Muscle of back (tissue), 11 donors: ENCODE measurements around the gene TSGA10IP. TPM values are rescaled to one million over a fixed set of nuclear protein-coding genes. Genes with fewer than 3 reads are reported as not detected.
A peak's percentile ranks its signal among the peaks of the same experiment; 100 is the strongest.
"Not testable (repeated sequence)": the region's sequence is repeated elsewhere in the genome, so short reads cannot be mapped to it uniquely, and the experiment has no call there.

Experiments
- DNase-seq, 3 donors: peaks; one replicate each; pipeline versions ENCODE4 v3.0.0 to v3.0.0-alpha.2; 2013
- polyA plus RNA-seq, 10 donors: library from polyadenylated mRNA; unstranded; fragments of 120-200 nt; gene quantifications; one replicate each; pipeline ENCODE4 v1.2.1, GENCODE V29; 2013; ENCODE audit not compliant: insufficient read length in 10 of 10

The TSGA10IP gene
- polyA plus RNA-seq, 10 donors: 0.25 to 0.40 TPM; not detected in 8

DNA sequence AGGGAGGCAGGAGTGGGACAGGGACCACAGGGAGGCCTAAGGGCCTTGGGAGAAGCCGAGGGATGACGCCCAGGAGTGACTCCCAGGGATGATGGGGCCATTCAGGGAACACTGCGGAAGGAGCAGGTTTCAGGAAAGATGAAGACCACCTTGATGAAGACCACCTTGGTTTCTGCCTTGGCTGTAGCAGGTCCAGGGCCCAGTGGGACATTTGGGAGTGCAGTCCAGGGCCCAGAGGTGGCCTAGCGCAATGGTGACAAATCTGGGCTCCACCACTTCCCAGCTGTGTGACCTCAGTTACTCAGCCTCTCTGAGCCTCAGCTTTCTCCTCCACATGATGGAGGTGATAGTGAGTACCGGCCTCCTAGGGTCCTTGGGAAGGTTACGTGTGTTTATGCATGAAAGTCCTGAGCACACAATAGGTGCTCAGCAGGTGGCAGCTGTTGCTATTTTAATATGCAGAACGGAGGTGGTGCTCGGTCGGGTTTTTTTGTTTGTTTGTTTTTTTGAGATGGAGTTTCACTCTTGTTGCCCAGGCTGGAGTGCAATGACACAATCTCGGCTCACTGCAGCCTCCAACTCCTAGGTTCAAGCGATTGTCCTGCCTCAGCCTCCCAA, 770 bp downstream of the TSGA10IP start:
- no peak for DNase-seq

DNA sequence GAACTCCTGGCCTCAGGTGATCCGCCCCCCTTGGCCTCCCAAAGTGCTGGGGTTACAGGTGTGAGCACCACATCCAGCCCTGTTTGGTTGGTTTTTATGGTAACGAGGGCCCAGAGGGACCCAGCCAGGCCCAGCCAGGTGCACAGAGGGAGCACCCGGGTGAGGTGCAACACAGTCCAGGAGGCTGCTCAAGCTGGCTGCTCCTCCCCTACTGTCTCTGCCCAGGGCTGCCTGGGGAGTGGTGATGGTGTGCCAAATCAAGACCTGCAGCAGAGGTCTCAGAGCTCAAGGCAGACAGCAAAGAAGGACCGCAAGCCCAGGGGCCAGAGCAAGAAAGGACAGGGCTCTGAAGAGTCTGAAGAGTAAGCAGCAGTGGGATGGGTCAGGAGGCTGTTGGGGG, 1.4 kb downstream of the TSGA10IP start:
- no peak for DNase-seq

DNA sequence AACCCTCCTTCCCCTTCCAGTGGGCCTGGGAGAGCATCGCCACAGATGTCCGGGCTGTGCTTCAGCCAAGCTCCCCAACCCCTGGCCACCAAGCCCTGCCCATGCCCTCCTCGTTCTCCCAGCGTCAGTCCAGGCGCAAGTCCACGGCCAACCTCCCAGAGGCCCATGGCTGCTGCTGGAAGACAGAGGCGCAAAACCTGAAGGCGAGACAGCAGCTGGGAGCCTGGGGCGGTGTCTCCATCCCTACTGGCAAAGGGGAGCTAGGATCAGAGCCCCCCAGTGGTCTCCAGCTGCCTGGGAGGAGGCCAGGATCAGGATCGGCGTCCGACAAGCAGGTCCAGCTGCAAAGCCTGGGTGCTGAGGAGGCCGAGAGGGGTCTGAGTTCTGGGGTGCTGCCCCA, 1.9 kb downstream of the TSGA10IP start:
- peak in 1 of 3 donors; percentile 33 for DNase-seq

DNA sequence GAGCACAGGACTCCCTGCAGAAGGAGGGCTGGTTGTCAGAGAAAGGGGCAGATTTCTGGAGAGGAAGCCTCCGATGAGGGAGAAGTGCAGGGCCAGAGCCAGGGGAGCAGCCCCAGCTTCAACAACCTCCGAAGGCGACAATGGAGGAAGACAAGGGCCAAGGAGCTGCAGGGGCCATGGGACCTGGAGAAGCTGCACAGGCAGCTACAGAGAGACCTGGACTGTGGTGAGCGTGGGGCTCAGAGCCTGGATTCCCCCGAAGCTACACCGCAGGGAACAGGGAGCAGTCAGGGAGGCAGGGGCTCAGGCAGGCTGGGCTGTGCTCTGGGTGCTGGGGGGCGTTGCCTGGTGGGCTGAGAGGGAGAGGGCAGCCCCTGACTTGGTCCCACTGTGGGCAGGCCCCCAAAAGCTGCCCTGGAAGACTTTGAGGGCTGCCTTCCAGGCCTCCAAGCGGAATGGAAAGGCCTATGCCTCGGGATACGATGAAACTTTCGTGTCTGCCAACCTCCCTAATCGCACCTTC, 2.4 kb downstream of the TSGA10IP start:
- DNase-seq: no peak

DNA sequence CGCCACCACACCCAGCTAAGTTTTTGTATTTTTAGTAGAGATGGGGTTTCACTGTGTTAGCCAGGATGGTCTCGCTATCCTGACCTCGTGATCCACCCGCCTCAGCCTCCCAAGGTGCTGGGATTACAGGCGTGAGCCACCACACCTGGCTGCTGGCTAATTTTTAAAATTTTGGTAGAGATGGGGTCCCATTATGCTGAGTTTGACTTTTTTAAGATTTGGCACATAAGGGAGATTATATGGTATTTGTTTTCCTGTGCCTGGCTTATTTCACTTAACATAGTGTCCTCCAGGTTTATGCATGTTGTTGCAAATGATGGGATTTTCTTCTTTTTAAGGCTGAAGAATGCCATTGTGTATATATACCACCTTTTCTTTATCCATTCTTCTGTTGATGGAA, 5.4 kb downstream of the TSGA10IP start:
- not testable (repeated sequence) for DNase-seq

DNA sequence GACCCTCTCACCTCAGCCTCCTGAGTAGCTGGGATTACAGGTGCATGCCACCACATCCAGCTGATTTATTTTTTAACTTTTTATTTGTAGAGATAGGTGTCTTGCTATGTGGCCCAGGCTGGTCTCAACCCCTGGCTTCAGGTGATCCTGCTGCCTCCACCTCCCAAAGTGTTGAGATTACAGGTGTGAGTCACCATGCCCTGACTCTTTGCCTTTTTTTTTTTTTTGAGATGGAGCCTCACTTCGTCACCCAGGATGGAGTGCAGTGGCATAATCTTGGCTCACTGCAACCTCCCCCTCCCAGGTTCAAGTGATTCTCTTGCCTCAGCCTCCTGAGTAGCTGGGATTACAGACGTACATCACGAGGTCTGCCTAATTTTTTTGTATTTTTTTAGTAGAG, 6.4 kb downstream of the TSGA10IP start:
- DNase-seq: not testable (repeated sequence)

DNA sequence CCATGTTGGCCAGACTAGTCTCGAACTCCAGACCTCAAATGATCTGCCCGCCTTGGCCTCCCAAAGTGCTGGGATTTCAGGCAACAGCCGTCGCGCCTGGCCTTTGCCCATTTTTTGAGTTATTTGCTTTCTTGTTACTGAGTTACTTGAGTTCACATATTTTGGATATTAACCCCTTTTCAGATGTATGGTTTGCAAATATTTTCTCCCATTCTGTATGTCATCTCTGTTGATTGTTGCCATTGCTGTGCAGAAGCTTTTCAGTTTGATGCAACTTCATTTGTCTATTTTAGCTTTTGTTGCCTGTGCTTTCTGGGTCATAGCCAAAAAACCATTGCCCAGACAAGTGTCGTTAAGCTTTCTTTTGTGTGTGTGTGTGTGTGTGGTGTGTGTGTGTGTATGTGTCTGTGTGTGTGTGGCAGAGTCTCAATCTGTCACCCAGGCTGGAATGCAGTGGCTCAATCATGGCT, 6.8 kb downstream of the TSGA10IP start:
- DNase-seq: no peak

DNA sequence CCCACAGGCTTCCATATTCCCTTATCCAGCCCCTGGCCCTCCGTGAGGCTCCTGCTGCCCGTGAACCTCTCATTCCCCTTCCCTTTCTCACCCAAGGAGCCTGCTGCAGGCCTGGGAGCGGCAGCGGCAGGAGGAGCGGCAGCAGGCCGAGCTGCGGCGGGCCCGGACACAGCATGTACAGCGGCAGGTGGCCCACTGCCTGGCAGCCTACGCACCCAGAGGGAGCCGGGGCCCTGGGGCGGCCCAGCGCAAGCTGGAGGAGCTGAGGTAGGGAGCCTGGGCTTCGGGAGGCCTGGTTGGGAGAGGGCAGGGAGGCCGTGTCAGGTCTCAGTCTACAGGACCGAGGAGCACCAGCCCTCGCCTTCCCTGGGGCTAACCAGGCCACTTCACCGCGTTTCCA, 8.2 kb downstream of the TSGA10IP start:
- no peak for DNase-seq

DNA sequence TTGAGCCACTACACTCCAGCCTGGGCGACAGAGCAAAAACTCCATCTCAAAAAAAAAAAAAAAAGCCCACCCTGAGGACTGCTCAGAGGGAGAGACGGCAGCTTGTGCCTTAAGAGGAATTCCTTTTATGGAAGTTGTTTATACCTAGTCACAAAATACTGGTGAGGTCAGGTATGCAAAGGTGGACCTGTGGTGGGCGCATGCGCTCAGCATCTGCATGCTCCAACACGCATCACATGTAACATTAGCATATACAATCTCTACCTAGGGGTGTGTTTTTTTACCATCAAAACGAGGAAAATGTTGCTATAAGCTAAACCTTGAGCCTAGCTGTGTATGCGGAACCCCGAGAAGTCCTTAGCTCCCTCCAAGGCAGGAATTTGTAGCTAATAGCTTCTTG, 9.5 kb downstream of the TSGA10IP start:
- no peak for DNase-seq

DNA sequence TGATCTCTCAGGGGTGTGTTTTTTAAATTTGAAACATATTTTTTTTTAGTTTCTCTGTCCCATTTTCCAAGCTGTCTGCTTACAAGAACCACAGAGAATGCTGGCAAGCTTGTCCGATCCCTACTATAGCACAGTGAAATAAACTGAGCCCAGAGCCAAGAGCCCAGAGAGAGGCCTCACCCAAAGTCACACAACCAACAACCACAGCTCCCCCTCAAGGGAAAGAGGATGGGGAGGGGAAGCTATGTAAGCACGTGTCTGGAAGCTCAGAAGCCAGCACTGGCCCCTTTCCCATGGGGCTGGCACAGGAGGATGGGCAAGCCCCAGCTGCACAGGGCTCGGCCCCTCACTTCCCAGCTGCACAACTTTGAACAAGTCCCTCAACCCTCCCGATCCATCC, 13.0 kb downstream of the TSGA10IP start:
- no peak for DNase-seq

DNA sequence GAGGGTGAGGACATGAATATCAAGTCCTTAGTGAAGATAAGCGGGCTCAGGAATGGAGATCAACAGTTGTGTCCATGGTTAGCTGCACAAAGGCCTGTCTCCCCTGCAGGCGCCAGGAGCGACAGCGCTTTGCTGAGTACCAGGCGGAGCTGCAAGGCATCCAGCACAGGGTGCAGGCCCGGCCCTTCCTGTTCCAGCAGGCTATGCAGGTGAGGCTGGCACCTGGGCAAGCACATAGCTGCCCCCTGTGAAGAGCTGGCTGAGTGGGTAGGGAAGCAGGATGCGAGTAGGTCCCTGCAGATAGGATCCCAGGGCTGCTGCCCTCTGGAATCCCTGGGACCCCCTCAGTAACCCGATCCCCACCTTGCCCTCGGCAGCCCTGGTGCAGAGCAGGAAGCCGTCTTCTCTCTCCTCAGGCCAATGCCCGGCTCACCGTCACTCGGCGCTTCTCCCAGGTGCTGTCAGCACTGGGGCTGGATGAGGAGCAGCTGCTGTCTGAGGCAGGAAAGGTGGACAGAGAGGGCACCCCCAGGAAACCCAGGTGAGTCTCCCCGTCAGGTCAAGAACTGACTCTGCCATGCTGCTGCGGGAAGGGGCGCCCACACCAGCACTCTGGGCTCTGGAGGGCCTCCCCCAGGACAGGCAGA, 13.6 kb downstream of the TSGA10IP start:
- no peak for DNase-seq

DNA sequence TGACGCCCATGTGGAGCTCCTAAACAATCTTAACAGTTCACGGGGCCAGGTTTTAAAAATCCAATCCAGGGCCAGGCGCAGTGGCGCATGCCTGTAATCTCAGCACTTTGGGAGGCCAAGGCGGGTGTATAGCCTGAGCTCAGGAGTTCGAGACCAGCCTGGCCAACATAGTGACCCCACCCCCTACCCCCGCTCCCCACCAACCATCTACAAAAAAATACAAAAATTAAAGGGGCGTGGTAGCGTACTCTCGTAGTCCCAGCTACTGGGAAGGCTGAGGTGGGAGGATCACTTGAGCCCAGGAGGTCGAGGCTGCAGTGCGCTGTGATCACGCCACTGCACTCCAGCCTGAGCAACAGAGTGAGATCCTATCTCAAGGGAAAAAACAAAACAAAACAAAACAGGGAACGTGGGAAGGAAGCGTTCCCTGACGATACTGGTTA, 15.6 kb downstream of the TSGA10IP start:
- DNase-seq: no peak

DNA sequence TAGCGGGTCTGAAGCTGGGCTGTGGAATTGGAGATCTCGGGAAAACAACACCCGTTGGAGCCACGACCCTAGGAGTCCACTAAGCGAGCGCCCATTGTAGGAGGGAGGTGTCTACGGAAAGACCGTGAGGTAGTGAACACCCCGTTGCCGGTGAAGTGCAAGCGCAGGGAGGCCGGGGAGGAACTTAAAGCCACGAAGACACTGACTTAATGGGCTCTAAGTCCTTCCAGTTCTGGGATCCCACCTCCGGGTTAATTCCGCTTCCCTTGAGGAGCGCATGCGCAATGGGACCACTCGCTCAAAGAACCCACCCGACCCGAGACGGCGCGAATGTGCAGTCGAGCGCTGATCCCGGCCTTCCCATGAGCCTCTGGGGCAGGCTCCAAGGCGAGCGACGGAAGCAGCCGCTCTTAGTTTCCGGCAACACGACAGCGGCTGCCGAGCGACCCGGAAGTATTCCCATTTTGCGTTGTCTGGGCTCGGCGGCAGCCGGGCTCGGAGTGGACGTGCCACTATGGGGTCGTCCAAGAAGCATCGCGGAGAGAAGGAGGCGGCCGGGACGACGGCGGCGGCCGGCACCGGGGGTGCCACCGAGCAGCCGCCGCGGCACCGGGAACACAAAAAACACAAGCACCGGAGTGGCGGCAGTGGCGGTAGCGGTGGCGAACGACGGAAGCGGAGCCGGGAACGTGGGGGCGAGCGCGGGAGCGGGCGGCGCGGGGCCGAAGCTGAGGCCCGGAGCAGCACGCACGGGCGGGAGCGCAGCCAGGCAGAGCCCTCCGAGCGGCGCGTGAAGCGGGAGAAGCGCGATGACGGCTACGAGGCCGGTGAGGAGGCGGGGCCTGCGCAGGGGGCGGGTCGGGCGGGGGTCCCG, 16.2 kb downstream of the TSGA10IP start, which contains the start of gene SART1:
Gene SART1, plus strand, starts transcription at position 468 of the 874 bp plus-strand sequence. Its CDS starts 47 bp downstream, at position 515.
- peak; percentile 98 to 99 (median 99) for DNase-seq

DNA sequence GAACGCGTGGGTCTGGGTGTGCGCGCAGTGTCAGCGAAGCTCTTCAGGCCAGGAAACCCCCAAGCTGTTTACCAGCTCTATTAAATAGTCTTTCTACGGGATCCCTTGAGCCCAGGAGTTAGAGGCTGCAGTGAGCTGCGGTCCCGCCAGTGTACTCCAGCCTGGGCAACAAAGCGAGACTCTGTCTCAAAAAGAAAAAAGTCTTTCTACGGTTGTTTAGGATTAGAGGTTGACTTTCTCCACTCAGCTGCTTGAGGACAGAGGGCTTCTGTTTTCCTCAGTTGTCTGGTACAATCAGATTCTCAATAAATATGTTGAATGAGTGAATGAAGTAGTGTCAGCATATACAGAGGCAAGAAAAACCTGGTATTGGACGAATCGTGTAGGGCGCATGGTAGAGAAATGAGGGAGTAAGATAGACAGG, 16.9 kb downstream of the TSGA10IP start:
- no peak for DNase-seq

DNA sequence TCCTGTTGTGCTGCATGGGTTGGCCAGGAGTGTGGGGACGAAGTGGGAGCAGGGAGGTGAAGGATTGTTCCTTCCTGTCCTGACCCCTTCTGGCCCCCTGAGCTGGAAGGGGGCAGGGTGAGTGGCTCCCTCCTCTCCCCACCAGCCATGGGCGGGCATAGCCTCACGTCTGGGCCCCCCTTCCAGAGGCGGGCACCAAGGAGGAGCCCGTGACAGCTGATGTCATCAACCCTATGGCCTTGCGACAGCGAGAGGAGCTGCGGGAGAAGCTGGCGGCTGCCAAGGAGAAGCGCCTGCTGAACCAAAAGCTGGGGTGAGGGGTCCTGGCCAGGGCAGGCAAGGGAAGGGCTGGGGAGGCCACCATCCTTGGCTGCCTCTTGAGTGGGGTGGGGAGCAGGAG, 19.6 kb downstream of the TSGA10IP start:
- no peak for DNase-seq

DNA sequence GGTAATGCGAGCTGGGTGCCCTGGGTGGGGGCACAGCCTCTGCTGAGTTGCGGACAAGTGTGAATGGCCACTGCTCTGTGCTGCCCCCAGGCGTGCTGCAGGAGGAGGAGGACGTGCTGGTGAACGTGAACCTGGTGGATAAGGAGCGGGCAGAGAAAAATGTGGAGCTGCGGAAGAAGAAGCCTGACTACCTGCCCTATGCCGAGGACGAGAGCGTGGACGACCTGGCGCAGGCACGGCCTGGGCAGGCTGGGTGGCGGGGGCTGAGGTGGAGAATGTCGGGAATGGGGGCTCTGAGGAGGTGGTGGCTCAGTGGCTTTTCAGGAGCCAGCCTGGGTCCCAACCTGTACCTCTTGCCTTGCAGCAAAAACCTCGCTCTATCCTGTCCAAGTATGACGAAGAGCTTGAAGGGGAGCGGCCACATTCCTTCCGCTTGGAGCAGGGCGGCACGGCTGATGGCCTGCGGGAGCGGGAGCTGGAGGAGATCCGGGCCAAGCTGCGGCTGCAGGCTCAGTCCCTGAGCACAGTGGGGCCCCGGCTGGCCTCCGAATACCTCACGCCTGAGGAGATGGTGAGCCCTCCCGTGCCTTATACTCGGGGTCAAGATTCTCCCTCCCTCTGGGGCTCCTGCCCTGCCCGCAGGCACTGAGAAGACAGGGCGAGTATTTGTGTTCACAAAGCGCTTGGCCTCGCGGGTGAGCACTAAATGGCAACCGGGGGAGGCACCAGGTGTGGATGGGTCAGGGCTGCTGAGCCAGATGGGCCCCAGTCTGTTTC, 20.9 kb downstream of the TSGA10IP start:
- DNase-seq: no peak

DNA sequence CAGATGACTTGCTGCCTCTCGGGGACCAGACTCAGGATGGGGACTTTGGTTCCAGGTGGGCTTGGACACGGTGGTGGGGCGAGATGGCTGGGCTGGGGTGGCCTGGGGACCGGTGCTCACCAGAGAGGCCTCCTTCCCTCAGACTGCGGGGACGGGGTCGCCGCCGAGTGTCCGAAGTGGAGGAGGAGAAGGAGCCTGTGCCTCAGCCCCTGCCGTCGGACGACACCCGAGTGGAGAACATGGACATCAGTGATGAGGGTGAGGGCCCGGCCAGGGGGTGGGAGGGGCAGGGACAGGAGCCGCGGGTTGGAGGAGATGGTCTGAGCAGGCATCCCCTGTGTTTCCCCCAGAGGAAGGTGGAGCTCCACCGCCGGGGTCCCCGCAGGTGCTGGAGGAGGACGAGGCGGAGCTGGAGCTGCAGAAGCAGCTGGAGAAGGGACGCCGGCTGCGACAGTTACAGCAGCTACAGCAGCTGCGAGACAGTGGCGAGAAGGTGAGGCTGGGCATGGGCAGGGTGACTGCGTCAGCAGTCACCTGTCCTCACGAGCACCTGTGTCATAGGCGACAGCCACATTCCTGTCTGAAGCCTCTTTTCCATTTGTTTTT, 22.2 kb downstream of the TSGA10IP start:
- no peak for DNase-seq

DNA sequence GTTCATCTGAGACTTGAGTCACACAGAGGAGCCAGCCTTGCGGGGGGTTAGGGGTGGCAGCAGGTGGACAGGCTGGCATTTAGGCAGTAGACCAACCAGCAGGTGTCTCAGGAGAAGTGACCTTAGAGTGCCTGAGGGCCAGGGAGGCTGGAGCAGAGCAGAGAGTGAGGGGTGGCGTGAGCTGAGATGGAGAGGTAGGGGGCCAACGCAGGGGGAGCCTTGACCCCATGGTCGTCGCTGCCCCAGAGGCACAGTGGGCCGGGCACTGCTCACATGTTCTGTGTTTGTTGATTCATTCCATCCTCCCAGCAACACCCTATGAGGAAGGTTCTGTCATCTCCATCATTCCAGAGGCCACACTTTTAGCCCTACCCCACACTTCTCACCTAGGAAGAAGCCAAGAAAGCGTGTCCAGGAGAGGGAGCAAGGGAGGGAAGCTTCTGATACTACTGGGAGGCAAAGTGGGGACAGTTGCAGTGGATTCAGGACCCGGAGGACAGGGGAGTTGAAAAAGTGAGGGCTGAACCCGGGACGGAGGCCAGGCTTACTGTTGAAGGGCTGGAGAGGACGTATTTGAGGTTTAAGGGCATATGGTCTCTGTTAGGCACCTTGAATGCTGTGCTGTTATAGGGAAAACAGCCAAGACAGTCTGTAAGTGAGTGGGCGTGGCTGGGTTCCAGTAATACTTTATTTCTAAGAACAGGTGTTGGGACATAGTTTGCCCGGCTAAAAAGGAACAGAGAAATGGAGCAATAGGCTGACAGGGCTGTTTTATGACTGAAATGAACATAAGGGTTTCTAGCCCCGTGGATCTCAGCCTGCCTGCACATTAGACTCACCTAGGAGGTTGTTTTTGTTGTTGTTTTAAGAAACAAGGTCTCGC, 23.6 kb downstream of the TSGA10IP start:
- no peak for DNase-seq

DNA sequence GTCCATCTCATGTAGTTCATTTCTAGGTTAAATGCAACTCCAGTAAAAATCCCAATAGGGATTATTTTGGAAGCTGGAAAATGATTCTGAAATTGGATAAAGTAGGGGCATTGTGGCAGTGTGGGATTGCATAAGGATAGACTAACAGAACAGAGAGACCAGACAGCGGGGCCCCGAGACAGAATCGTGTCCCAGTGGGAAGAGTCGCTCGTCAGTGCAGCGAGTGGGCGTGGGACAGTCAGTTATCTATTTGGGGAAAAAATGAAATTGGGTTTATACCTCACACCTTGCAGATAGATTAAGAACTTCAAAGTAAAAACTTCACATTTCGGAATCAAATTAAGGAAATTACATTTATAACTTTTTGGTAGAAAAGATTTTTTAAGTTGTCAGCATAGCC, 26.8 kb downstream of the TSGA10IP start:
- DNase-seq: no peak
